Prostate gland (tissue), 2 donors: ENCODE results near the gene DCK. TPM values are rescaled to one million over a fixed set of nuclear protein-coding genes. Genes with fewer than 3 reads are reported as not detected.

ENCODE experiments used
- DNase-seq: peaks from one replicate; pipeline ENCODE4 v3.0.0-alpha.2; 2019; ENCODE audit warnings: low spot score
- H3K27ac ChIP-seq, 2 donors: fragments of 200-600 bp; sonication (generic); 2 replicates each; pipeline ENCODE4 v1.5.1; 2017 to 2019
- H3K27me3 ChIP-seq: fragments of 200-600 bp; sonication (generic); replicated peaks from 2 replicates; pipeline ENCODE4 v1.5.1; 2019; ENCODE audit not compliant: insufficient read depth
- H3K36me3 ChIP-seq, 2 donors: fragments of 200-600 bp; sonication (generic); 1 replicate in 1 of 2; 2 replicates in 1 of 2; pipeline versions ENCODE4 v1.5.1 to v1.8.1; 2017 to 2019
- H3K4me1 ChIP-seq: fragments of 200-600 bp; sonication (generic); replicated peaks from 2 replicates; pipeline ENCODE4 v1.5.1; 2019
- H3K4me3 ChIP-seq, 2 donors: fragments of 200-600 bp; sonication (generic); 2 replicates each; pipeline ENCODE4 v1.5.1; 2017 to 2019
- H3K9me3 ChIP-seq: fragments of 200-600 bp; sonication (generic); 2 replicates; pipeline ENCODE4 v1.5.1; 2017
- POLR2A ChIP-seq: fragments of 450-650 bp; IDR thresholded peaks from one replicate; pipeline ENCODE4 v1.6.1; 2016; ENCODE audit warnings: antibody characterized with exemption, mild to moderate bottlenecking
- POLR2AphosphoS5 ChIP-seq: sonication (generic); formaldehyde crosslinking; IDR thresholded peaks from one replicate; pipeline ENCODE4 v1.6.1; 2017; ENCODE audit warnings: antibody characterized with exemption
- WGBS: methylation state at CpG from one replicate; pipeline ENCODE4 v1.1.5; 2018; 5-methylcytosine and 5-hydroxymethylcytosine counted together
- intact Hi-C: fragments of 100-400 bp; cut with DNase I; formaldehyde crosslinking; loops from one replicate; pipeline ENCODE4 v1.14.2; 2022
- total RNA-seq, 2 donors: library from RNA; depleted of rRNA; stranded (reverse); fragments of >200 nt; gene quantifications; one replicate each; pipeline ENCODE4 v1.1.0, GENCODE V29; 2016
- TF ChIP-seq, protein P1 (sequence below), 4 experiments: fragments of 200-600 bp in 2 of 4; fragments of 450-650 bp in 2 of 4; sonication (generic) in 2 of 4; IDR thresholded peaks; 1 replicate in 3 of 4; 2 replicates in 1 of 4; pipeline ENCODE4 v1.5.1; 2016 to 2019; ENCODE audit warnings: antibody characterized with exemption in 4 of 4, mild to moderate bottlenecking in 2 of 4, moderate library complexity in 2 of 4

DCK gene
- total RNA-seq, 2 donors from 2014 or later = 14.0 to 17.0 TPM

DNA sequence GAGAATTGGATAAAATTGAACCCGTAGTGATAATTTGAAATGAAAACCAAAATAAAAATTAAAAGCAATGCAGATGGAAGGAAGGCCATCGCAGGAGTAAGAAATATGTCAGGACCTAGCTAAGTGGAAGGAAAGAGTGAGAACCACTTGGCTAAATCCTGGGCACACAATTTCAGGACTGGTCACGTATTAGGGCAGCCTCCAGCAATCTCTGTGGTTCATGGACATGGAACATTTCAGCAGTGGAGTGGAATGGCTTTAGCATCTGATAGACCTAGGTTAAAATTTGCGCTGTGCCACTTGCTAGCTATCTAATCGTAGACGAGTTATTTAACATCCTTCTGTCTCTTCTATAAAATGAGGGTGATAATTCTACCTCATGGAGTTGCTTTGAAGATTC is 71.1 kb downstream of the DCK start:
- Histone ChIP-seq H3K9me3 (no peaks in the 10 kb centered on the region), H3K27ac (no peak overlapping the region), H3K36me3 (no peaks in the 10 kb centered on the region), H3K4me1 (no peaks in the 10 kb centered on the region), H3K4me3 (no peak overlapping the region), H3K27me3 (no peaks in the 10 kb centered on the region)
- no peak for DNase-seq
- 93% methylated on average over 6 of the region's 6 CpGs for WGBS
- intact Hi-C loops = no loop called here
- TF ChIP-seq, protein P1, sequence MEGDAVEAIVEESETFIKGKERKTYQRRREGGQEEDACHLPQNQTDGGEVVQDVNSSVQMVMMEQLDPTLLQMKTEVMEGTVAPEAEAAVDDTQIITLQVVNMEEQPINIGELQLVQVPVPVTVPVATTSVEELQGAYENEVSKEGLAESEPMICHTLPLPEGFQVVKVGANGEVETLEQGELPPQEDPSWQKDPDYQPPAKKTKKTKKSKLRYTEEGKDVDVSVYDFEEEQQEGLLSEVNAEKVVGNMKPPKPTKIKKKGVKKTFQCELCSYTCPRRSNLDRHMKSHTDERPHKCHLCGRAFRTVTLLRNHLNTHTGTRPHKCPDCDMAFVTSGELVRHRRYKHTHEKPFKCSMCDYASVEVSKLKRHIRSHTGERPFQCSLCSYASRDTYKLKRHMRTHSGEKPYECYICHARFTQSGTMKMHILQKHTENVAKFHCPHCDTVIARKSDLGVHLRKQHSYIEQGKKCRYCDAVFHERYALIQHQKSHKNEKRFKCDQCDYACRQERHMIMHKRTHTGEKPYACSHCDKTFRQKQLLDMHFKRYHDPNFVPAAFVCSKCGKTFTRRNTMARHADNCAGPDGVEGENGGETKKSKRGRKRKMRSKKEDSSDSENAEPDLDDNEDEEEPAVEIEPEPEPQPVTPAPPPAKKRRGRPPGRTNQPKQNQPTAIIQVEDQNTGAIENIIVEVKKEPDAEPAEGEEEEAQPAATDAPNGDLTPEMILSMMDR (IDR thresholded peaks at IDR 0.05) = no peak
- TF ChIP-seq POLR2AphosphoS5 = no peak
- TF ChIP-seq POLR2A = no peak

DNA sequence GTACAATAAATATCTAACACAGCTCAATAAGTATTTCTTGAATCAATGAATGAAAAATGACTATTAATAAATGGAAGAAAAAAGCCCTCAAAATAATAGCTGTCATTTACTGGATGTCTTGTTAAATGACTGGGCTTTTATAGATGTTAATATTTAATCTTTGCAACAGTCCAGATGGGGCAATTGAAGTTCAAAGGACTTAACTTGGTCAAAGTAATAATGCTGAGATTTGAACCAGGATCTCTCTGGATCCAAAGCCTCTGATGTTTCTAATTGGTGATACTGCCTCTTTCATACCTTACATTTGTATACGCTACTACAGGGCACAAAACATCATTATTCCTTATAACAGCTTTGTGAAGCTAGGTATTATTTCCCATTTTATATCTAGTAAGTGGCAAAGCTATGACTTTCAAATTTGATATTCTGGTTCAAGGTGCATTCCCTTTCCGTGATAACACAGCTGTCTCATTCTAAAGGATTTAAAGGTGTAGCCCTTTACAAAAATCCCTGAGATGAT is 72.6 kb downstream of the DCK start:
- Histone ChIP-seq H3K27ac (no peak overlapping the region), H3K27me3 (no peaks in the 10 kb centered on the region), H3K9me3 (no peaks in the 10 kb centered on the region), H3K4me3 (no peak overlapping the region), H3K36me3 (no peaks in the 10 kb centered on the region), H3K4me1 (no peaks in the 10 kb centered on the region)
- intact Hi-C loops = no loop called here
- 90% methylated on average over 2 of the region's 2 CpGs for WGBS
- TF ChIP-seq POLR2AphosphoS5 (no peak), POLR2A (no peak)
- TF ChIP-seq, protein P1 (IDR thresholded peaks at IDR 0.05) = no peak
- no peak for DNase-seq

DNA sequence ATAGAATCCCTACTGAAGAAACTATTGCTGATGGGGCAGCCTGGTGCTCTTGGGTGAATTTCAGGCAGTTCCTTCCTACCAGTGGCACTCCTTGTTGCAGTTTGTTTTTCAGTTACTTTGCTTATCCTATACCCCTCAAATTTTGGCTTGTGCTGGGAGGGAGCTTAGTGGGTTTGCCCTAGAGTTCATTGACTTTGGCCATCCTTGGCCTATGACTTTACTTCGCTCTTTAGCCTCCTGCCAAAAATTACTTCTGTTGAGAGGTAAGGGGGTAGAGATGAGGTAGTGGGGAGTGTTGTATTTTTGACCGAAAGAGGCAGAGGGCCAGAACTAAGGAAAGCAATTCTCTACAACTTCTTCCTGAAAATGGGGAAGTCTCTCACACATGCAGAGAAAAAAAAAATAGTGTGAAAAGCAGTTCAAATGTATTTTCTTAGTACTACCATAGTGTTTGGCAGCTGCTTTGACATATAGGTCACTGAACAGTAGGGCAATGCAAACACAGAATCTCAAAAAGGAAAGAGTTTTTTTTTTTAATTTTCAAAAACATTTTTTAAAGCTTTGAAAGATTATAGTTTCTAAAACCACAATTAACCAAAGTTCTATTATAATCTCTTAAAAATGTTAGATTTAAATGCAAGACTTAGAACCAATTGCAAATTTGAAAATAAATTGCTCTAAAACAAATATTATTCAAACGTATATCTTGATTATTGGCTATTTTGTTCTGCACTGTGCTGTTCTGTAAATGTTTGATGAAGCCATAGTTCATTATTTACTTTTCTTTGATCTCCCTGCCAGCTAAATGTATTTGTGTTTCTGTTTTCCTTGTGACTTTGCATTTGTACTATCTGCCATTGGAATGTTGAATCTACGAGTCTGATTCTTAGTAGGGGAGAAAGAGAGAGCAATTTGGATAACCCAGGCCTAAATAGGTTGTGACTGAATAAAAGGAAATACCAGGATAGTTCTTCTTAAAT is 73.6 kb downstream of the DCK start:
- 59% methylated on average over 4 of the region's 4 CpGs for WGBS
- Histone ChIP-seq H3K27ac (peak overlapping the region; percentile 16 to 73), H3K4me1 (no peaks in the 10 kb centered on the region), H3K9me3 (no peaks in the 10 kb centered on the region), H3K36me3 (no peaks in the 10 kb centered on the region), H3K4me3 (no peak overlapping the region), H3K27me3 (no peaks in the 10 kb centered on the region)
- no peak for DNase-seq
- intact Hi-C loops = no loop called here
- no peak for TF ChIP-seq POLR2A
- peak; percentile 69 for TF ChIP-seq POLR2AphosphoS5

DNA sequence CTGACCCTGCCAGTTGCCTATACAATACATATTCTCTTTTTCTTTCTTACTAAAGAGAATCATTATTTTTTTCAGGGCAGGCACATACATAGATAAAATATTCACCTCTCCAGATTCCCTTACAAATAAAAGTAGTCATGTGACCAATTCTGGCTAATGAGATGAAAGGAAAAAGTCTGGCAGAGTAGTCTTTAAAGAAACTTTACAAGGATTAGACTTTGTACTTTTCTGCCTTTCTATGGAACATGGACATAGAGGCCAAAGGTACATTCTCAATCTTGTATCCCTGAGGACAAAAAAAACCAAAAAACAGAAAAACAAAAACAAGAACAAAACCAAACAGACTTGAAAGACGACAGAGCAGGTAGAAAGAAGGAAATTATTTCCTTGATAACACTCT is 75.6 kb downstream of the DCK start:
- H3K36me3 ChIP-seq = no peaks in the 10 kb centered on the region
- TF ChIP-seq, protein P1 (IDR thresholded peaks at IDR 0.05) = no peak
- no peak for TF ChIP-seq POLR2A
- no peak for TF ChIP-seq POLR2AphosphoS5
- H3K27ac ChIP-seq = no peak overlapping the region
- no peaks in the 10 kb centered on the region for H3K27me3 ChIP-seq
- intact Hi-C loops = no loop called here
- WGBS = 59% methylated on average over 1 of the region's 1 CpG
- no peak for DNase-seq
- no peaks in the 10 kb centered on the region for H3K9me3 ChIP-seq
- no peaks in the 10 kb centered on the region for H3K4me1 ChIP-seq
- no peak overlapping the region for H3K4me3 ChIP-seq

DNA sequence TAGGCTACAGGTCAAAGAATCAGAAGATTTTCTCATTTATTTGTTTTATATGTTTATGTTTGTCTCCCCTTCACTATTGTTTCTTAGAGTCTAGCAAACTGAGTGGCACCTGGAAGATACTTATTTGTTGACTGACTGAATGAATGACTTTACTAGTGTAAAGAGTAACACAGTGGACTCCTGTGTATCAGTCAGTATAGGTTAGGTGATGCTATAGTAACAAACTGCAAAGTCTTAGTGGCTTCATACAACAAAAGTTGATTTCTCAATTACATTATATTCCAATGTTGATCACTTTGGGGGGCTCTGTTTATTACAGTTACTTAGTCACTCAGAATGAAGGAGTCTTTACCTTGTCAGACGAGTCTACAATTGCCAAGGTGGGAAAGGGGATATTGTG is 76.6 kb downstream of the DCK start:
- no peak for TF ChIP-seq POLR2A
- no peak for TF ChIP-seq POLR2AphosphoS5
- TF ChIP-seq, protein P1 (IDR thresholded peaks at IDR 0.05) = no peak
- H3K36me3 ChIP-seq = no peaks in the 10 kb centered on the region
- no peaks in the 10 kb centered on the region for H3K9me3 ChIP-seq
- intact Hi-C loops = no loop called here
- 52% methylated on average over 1 of the region's 1 CpG for WGBS
- no peak overlapping the region for H3K4me3 ChIP-seq
- no peak for DNase-seq
- H3K27me3 ChIP-seq = no peaks in the 10 kb centered on the region
- no peaks in the 10 kb centered on the region for H3K4me1 ChIP-seq
- no peak overlapping the region for H3K27ac ChIP-seq
